PC-3 (cell line): ENCODE data around the gene CENPB. TPM values are rescaled to one million over a fixed set of nuclear protein-coding genes. Genes with fewer than 3 reads are reported as not detected.

Experiments
- ATAC-seq: fragments of 200-7000 bp; cut with Tn5 transposase; 2 replicates; pipeline ENCODE4 v1.9.1; 2020; ENCODE audit warnings: mild to moderate bottlenecking, moderate library complexity
- BruUV-seq: library from RNA; stranded (reverse); fragments of 400-500 nt; replicated peaks from 2 replicates; lab custom pipeline; 2021; lab: Mats Ljungman, UMichigan
- CTCF ChIA-PET: fragments of 300-600 bp; sonication (Branson Sonifier 250); formaldehyde crosslinking; loops from one replicate; lab custom pipeline; 2022; ENCODE audit warnings: antibody characterized with exemption; lab: Charles Lee
- POLR2A ChIA-PET: fragments of 300-600 bp; sonication (Branson Sonifier 250); formaldehyde crosslinking; loops from one replicate; lab custom pipeline; 2022; ENCODE audit warnings: antibody characterized with exemption; ENCODE audit not compliant: unreplicated experiment; lab: Charles Lee
- DNase-seq: peaks from one replicate; pipeline ENCODE4 v3.0.0-alpha.2; 2015
- H2AFZ ChIP-seq: fragments of 300-600 bp; sonication (generic); 2 replicates; pipeline ENCODE4 v1.6.0; 2016; ENCODE audit warnings: antibody characterized with exemption, low read length
- H3F3A ChIP-seq: fragments of 300-600 bp; sonication (generic); one replicate; pipeline ENCODE4 v1.6.0; 2017; ENCODE audit warnings: antibody characterized with exemption, low read length, control low read depth, mild to moderate bottlenecking; ENCODE audit not compliant: unreplicated experiment
- H3K27ac ChIP-seq: fragments of 300-600 bp; sonication (generic); 2 replicates; pipeline ENCODE4 v1.5.1; 2016; ENCODE audit warnings: mild to moderate bottlenecking, low read length
- H3K27me3 ChIP-seq: fragments of 300-600 bp; sonication (generic); 2 replicates; pipeline ENCODE4 v1.6.1; 2016; ENCODE audit warnings: low read length, mixed read lengths
- H3K36me3 ChIP-seq: fragments of 300-600 bp; sonication (generic); 2 replicates; pipeline ENCODE4 v1.6.1; 2016; ENCODE audit warnings: low read depth, mixed run types, low read length, mixed read lengths
- H3K4me1 ChIP-seq: fragments of 300-600 bp; sonication (generic); 2 replicates; pipeline ENCODE4 v1.5.1; 2016; ENCODE audit warnings: low read length; ENCODE audit not compliant: insufficient read depth
- H3K4me2 ChIP-seq: fragments of 300-600 bp; sonication (generic); 2 replicates; pipeline ENCODE4 v1.6.0; 2016; ENCODE audit warnings: low read length
- H3K4me3 ChIP-seq: fragments of 300-600 bp; sonication (generic); 2 replicates; pipeline ENCODE4 v1.5.1; 2016; ENCODE audit warnings: mild to moderate bottlenecking, low read length, mixed read lengths
- H3K79me2 ChIP-seq: fragments of 300-600 bp; sonication (generic); 2 replicates; pipeline ENCODE4 v1.6.1; 2017; ENCODE audit warnings: low read length, mixed read lengths
- H3K9ac ChIP-seq: fragments of 300-600 bp; sonication (generic); 2 replicates; pipeline ENCODE4 v1.6.0; 2016; ENCODE audit warnings: mild to moderate bottlenecking, low read length
- H3K9me2 ChIP-seq: fragments of 300-600 bp; sonication (generic); replicated peaks from 2 replicates; pipeline ENCODE4 v1.6.1; 2016; ENCODE audit warnings: mixed run types, low read length, mixed read lengths
- H3K9me3 ChIP-seq: fragments of 300-600 bp; sonication (generic); 2 replicates; pipeline ENCODE4 v1.6.1; 2016; ENCODE audit warnings: low read length, mixed read lengths
- H4K20me1 ChIP-seq: fragments of 300-600 bp; sonication (generic); 2 replicates; pipeline ENCODE4 v1.6.1; 2016; ENCODE audit warnings: low read length, mixed read lengths
- EZH2 ChIP-seq: fragments of 300-600 bp; sonication (generic); IDR thresholded peaks from one replicate; pipeline ENCODE4 v1.6.1; 2017; ENCODE audit warnings: antibody characterized with exemption, mild to moderate bottlenecking, low read length; ENCODE audit not compliant: unreplicated experiment
- EZH2phosphoT487 ChIP-seq: fragments of 300-600 bp; sonication (generic); IDR thresholded peaks from 2 replicates; pipeline ENCODE4 v1.6.1; 2018; ENCODE audit warnings: mild to moderate bottlenecking, antibody characterized with exemption, low read length, borderline replicate concordance
- intact Hi-C: fragments of 100-400 bp; cut with micrococcal nuclease; formaldehyde crosslinking; loops from 2 replicates; pipeline ENCODE4 v1.9.0; 2023
- total RNA-seq: library from RNA; depleted of rRNA; stranded (reverse); fragments of >200 nt; gene quantifications from 2 replicates; pipeline ENCODE4 v1.2.3, GENCODE V29; 2014
- TF ChIP-seq, protein P1 (sequence below): fragments of 300-600 bp; sonication (generic); conservative IDR thresholded peaks from 2 replicates; pipeline ENCODE4 v1.5.1; 2017; ENCODE audit warnings: antibody characterized with exemption, low read depth, mild to moderate bottlenecking, low read length

CENPB gene
- total RNA-seq, 1 experiment from 2014 or later: 213 TPM

DNA sequence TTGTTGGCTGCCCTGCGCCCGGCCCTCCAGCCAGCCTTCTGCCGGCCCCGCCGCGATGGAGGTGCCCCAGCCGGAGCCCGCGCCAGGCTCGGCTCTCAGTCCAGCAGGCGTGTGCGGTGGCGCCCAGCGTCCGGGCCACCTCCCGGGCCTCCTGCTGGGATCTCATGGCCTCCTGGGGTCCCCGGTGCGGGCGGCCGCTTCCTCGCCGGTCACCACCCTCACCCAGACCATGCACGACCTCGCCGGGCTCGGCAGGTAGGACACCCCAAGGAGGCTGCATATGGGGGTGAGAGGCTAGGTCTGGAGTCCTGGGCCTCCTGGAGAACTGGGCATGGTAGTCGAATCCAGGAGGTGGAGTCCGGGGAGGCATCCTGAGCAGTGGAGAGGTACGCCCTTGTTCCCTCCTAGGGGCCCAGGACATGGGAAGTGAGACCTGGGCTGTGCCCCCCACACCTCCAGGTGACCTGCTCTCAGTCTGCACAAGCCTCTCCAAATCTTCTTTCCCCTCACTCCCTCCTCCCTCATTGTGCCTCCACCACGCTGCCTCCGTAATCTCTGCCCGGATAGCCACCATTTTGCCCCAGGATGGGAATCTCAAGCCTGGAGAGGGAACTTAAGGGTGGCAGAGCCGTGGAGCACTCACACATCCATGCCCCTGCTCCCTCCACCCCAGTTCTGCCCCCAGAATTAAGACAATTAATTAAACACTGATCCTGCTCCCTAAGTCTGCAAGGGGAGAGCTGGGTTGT lies 10.1 kb upstream of the CENPB start:
- Histone ChIP-seq H4K20me1 (no peaks in the 10 kb centered on the region), H3K9me3 (no peaks in the 10 kb centered on the region), H3K9ac (peak overlapping the region; percentile 95), H3K4me2 (peak overlapping the region; percentile 98), H3K4me3 (peak overlapping the region; percentile 99), H3K27me3 (no peaks in the 10 kb centered on the region), H3K79me2 (peaks cover 53% of the 10 kb centered on the region), H3K36me3 (peaks cover 38% of the 10 kb centered on the region), H3F3A (no peaks in the 10 kb centered on the region), H3K27ac (peak overlapping the region; percentile 64), H3K4me1 (peaks cover 26% of the 10 kb centered on the region), H3K9me2 (no peaks in the 10 kb centered on the region), H2AFZ (no peak overlapping the region)
- ATAC-seq: peak; percentile 10
- POLR2A ChIA-PET: no interaction called here
- no TSS peak for BruUV-seq
- CTCF ChIA-PET: interaction anchor here (0.6 to 1.2 kb wide), 3 partner anchors 10 to 53 kb away, joined by 3 to 5 read pairs (median 3); partner anchors contain the start of gene CENPB
- intact Hi-C loops: loop anchor here (1.0 to 2.0 kb wide), 3 partner anchors 9 to 24 kb away; partner anchors contain the start of gene AP5S1
- TF ChIP-seq EZH2 (no peak), EZH2phosphoT487 (no peak)
- TF ChIP-seq, protein P1, sequence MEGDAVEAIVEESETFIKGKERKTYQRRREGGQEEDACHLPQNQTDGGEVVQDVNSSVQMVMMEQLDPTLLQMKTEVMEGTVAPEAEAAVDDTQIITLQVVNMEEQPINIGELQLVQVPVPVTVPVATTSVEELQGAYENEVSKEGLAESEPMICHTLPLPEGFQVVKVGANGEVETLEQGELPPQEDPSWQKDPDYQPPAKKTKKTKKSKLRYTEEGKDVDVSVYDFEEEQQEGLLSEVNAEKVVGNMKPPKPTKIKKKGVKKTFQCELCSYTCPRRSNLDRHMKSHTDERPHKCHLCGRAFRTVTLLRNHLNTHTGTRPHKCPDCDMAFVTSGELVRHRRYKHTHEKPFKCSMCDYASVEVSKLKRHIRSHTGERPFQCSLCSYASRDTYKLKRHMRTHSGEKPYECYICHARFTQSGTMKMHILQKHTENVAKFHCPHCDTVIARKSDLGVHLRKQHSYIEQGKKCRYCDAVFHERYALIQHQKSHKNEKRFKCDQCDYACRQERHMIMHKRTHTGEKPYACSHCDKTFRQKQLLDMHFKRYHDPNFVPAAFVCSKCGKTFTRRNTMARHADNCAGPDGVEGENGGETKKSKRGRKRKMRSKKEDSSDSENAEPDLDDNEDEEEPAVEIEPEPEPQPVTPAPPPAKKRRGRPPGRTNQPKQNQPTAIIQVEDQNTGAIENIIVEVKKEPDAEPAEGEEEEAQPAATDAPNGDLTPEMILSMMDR: no peak
- no peak for DNase-seq

DNA sequence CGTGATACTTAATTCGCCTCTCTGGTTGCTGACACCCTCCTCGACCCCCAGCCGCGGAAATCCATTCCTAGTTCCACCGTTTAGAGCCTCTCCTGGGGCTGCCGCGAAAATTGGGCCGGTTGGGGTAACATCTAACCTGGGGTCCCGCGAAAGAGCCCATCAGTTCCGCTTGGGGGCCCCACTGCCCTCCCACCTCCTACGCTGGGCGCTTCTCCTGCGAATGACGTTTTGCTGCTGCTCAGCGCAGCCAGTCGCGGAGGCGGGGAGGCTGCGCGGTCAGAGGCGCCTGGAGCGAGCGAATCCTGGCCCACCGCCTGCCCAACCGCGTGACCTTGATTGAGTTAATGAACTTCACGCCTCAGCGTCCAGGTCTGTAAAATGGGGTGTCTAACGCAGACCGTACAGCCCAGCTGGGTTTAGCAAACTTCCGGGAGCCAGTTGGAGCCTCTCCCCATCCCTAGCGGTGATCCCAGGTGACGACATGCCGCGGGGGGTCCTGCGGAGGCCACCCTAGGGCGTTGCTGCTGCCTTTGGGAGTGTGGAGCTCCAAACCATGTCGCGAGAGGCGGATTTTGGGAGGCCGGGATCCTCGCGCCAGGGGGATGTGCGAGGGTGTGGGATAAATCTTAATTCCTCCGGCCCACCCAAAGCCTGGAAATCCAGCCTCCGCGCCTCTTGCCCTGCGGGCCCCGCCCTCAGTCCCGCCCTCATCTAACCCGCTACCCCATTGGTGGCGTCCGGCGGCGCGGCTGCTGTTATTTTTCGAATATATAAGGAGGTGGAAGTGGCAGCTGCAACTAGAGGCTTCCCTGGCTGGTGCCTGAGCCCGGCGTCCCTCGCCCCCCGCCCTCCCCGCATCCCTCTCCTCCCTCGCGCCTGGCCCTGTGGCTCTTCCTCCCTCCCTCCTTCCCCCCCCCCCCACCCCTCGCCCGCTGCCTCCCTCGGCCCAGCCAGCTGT lies 9.2 kb upstream of the CENPB start, which contains the start of gene CDC25B:
CDC25B (plus strand) TSS at position 800 of the 958 bp plus-strand sequence. CDS start 222 bp downstream, outside the sequence.
- Histone ChIP-seq H3K4me2 (peak within 1 kb of the TSS; percentile 98), H3F3A (no peaks in the 10 kb centered on the region), H3K9me2 (no peaks in the 10 kb centered on the region), H3K27ac (peak within 1 kb of the TSS; percentile 79), H3K36me3 (peaks cover 30% of the 10 kb centered on the region), H2AFZ (peak within 1 kb of the TSS; percentile 74), H3K9ac (peak within 1 kb of the TSS; percentile 95), H3K4me1 (peaks cover 26% of the 10 kb centered on the region), H3K9me3 (no peaks in the 10 kb centered on the region), H4K20me1 (no peaks in the 10 kb centered on the region), H3K27me3 (no peaks in the 10 kb centered on the region), H3K4me3 (peak within 1 kb of the TSS; percentile 99), H3K79me2 (peaks cover 53% of the 10 kb centered on the region)
- POLR2A ChIA-PET: interaction anchor here (0.6 kb wide), 1 partner anchor 117 kb away, joined by 3 read pairs; no protein-coding TSS in a partner anchor
- TSS peak; percentile 89 for BruUV-seq
- no peak for TF ChIP-seq EZH2
- TF ChIP-seq, protein P1: peak; percentile 50
- DNase-seq: peak; percentile 96
- intact Hi-C loops: loop anchor here (1.0 to 2.0 kb wide), 3 partner anchors 8 to 25 kb away; partner anchors contain the start of gene AP5S1
- CTCF ChIA-PET: interaction anchor here (0.7 to 1.2 kb wide), 2 partner anchors 9 to 22 kb away, joined by 3 read pairs; partner anchors contain the start of gene CENPB
- peak; percentile 83 for ATAC-seq
